GM10847 (cell line): ENCODE data around the gene GBX1.

ENCODE experiments used
- POLR2A ChIP-seq: IDR thresholded peaks from 2 replicates; pipeline ENCODE4 v1.6.1; 2011; ENCODE audit not compliant: insufficient read length; ENCODE audit errors: extremely low read depth

The GBX1 gene

DNA sequence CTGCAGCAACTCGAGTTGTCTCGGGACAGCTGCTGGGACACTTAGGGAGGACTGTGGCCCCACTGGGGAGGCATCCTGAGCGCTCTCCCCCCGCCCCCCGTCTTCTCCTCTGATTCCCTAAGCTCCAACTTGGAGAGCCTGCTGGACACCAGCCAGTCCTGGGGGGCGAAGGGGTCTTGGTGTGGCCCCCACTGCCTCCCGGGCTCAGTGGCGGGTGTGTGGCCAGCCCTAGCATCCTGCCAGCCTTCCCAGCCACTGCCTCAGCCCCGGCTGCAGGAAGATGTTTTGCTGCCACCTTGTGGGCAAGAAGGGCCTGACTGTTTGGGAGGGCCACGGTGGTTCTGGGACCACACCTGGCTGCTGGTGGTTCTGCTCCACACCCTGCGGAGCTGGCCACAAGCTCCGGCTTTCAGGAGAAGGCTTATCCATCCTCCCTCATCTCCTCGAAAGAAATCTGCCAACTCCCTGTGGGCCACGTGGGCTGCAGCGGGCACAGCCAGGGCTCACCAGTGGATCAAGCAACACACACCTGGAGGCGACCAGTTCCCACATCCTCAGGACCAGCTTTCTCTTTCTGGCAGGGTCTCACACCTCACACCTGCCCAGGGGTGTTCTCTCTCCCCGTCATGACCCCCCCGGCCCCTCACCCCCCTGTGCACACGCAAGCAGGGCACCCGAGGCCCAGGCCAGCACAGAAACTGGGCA lies 56.4 kb downstream of the GBX1 start:
- TF ChIP-seq POLR2A, result no peak

GRCh38 chr7:151110236-151110940 lies 57.1 kb downstream of the GBX1 start:
- no peak for TF ChIP-seq POLR2A

- no peak for TF ChIP-seq POLR2A
These were observed 58.1 kb downstream of the GBX1 start for GRCh38 chr7:151109094-151110048.

- no peak for TF ChIP-seq POLR2A
These were observed 59.6 kb downstream of the GBX1 start for GRCh38 chr7:151107882-151108281.

GRCh38 chr7:151104411-151105235 lies 62.9 kb downstream of the GBX1 start:
- no peak for TF ChIP-seq POLR2A

GRCh38 chr7:151103973-151104372 lies 63.5 kb downstream of the GBX1 start:
- no peak for TF ChIP-seq POLR2A

DNA sequence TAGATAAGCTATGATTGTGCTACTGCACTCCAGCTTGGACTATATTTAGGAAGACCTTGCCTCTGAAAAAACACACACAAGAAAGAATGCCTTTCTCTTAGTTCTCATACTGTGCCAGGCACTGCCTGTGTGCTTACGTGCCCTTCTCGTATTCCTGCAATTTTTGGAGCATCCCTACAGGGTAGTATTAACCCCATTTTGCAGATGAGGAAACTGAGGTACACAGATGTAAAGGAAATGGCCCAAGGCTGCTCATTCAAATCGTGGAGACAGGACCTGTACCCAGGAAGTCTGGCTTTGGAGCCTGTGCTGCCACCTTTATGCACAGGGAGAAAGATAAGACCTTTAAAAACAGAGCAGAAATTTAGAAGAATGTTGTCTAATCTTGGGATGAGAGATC lies 64.5 kb downstream of the GBX1 start:
- no peak for TF ChIP-seq POLR2A

- TF ChIP-seq POLR2A, result no peak
These were observed 65.7 kb downstream of the GBX1 start for GRCh38 chr7:151101621-151102396.

DNA sequence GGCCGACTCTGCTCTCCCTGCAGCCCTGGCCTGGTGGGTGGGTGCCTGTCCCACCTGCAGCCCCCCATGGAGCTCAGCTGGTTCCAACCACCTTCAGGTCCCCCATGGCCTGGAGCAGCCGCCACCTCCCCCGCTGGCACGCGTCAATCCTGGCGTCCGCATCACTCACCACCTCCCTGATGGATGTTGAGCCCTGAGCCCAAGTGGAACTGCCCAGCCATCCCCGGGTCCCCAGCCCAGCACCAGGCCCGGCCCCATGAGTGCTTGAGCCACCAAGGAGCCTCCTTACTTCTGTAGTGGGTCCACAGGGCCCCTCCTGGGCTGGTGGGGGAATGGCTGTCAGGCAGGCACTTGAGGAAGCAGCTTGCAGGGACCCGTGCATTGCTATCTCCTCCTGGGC lies 66.6 kb downstream of the GBX1 start:
- no peak for TF ChIP-seq POLR2A

GRCh38 chr7:151099486-151100211 lies 67.8 kb downstream of the GBX1 start:
- TF ChIP-seq POLR2A, result no peak
